ENCODE results near the gene TMEM229A.
"Not testable (repeated sequence)": the region's sequence is repeated elsewhere in the genome, so short reads cannot be mapped to it uniquely, and the experiment has no call there.

- not testable (repeated sequence) for TF ChIP-seq KLF7 (tag by site-specific recombination; IDR thresholded peaks at IDR 0.05; ENCODE audit: borderline replicate concordance); SP3 (tag by site-specific recombination; IDR thresholded peaks at IDR 0.05); HIC1 (tag by site-specific recombination; IDR thresholded peaks at IDR 0.05); ZNF324 (tag by site-specific recombination; IDR thresholded peaks at IDR 0.05); TCF7L2 (IDR thresholded peaks at IDR 0.05; ENCODE audit: borderline replicate concordance, low read depth, low read length); CTCF (tag by site-specific recombination; IDR thresholded peaks at IDR 0.05); REST (tag by site-specific recombination; IDR thresholded peaks at IDR 0.05); ZBTB44 (tag by site-specific recombination; IDR thresholded peaks at IDR 0.05); ZNF530 (tag by site-specific recombination; IDR thresholded peaks at IDR 0.05; ENCODE audit: low read depth); ZNF112 (tag by site-specific recombination; IDR thresholded peaks at IDR 0.05); ZNF623 (tag by site-specific recombination; IDR thresholded peaks at IDR 0.05)
Observed at GRCh38 chr7:124037902-124038301, 5.0 kb upstream of the TMEM229A start.
